Measurements from ENCODE around the gene ZCCHC7.

The ZCCHC7 gene

GRCh38 chr9:37377688-37378612 lies 257.6 kb downstream of the ZCCHC7 start:
- Histone ChIP-seq H3K4me2 (ENCODE audit: low read length) (peak overlapping the region; percentile 88), H3K36me3 (ENCODE audit: control insufficient read depth, low read length) (peaks cover 11% of the 10 kb centered on the region)

DNA sequence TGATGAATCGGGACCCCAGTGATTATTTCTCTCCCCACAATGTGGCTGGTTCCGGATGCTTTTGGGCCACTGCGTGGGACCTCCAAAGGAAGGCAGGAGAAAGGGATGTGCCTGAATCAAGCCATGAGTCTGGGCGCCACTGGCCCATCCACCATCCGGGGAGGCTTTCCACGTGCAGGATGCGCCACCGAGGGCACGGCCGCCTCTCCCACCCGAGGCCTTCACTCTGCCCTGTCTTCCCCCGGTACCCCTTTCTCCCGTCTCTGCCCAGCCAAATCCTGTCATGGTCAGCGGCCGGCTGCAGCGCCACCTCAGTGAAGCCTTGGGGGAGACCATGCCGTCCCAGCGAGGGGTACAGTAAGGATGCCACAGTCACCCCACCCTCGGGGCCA lies 258.2 kb downstream of the ZCCHC7 start:
- peaks cover 99% of the 10 kb centered on the region for H3K4me1 ChIP-seq (ENCODE audit: control insufficient read depth, low read length)
- no peaks in the 10 kb centered on the region for H3K9me2 ChIP-seq (replicated peaks; ENCODE audit: control insufficient read depth, low read length)
- H4K20me1 ChIP-seq (ENCODE audit: control insufficient read depth, insufficient read depth, low read depth, low read length) = no peaks in the 10 kb centered on the region
- peaks cover 7% of the 10 kb centered on the region; the same call in 1 of the 2 replicates for H3K9me3 ChIP-seq (ENCODE audit: control insufficient read depth, insufficient read depth, low read length)
- H3K27ac ChIP-seq (ENCODE audit: low read depth, low read length) = peak overlapping the region; percentile 99
- TF ChIP-seq, protein P1, sequence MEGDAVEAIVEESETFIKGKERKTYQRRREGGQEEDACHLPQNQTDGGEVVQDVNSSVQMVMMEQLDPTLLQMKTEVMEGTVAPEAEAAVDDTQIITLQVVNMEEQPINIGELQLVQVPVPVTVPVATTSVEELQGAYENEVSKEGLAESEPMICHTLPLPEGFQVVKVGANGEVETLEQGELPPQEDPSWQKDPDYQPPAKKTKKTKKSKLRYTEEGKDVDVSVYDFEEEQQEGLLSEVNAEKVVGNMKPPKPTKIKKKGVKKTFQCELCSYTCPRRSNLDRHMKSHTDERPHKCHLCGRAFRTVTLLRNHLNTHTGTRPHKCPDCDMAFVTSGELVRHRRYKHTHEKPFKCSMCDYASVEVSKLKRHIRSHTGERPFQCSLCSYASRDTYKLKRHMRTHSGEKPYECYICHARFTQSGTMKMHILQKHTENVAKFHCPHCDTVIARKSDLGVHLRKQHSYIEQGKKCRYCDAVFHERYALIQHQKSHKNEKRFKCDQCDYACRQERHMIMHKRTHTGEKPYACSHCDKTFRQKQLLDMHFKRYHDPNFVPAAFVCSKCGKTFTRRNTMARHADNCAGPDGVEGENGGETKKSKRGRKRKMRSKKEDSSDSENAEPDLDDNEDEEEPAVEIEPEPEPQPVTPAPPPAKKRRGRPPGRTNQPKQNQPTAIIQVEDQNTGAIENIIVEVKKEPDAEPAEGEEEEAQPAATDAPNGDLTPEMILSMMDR (IDR thresholded peaks at IDR 0.05; ENCODE audit: low read depth, low read length, poor library complexity, severe bottlenecking) = peak; percentile 20
- no peak for TF ChIP-seq EZH2phosphoT487 (IDR thresholded peaks at IDR 0.05; ENCODE audit: borderline replicate concordance, low read length)
- no peaks in the 10 kb centered on the region for H3K27me3 ChIP-seq (ENCODE audit: control insufficient read depth, low read length)
- H3K4me2 ChIP-seq (ENCODE audit: low read length) = peak overlapping the region; percentile 88
- H3K4me3 ChIP-seq (ENCODE audit: low read length) = peak overlapping the region; percentile 33
- peaks cover 61% of the 10 kb centered on the region for H3F3A ChIP-seq (ENCODE audit: control insufficient read depth, insufficient read depth)
- H3K79me2 ChIP-seq (ENCODE audit: control insufficient read depth, low read length) = no peaks in the 10 kb centered on the region
- H3K36me3 ChIP-seq (ENCODE audit: control insufficient read depth, low read length) = peaks cover 11% of the 10 kb centered on the region

More at GRCh38 chr9:37377688-37378612, 257.6 kb downstream of the ZCCHC7 start:
- no peaks in the 10 kb centered on the region for H3K9me2 ChIP-seq (replicated peaks; ENCODE audit: control insufficient read depth, low read length)
- no peaks in the 10 kb centered on the region for H4K20me1 ChIP-seq (ENCODE audit: control insufficient read depth, insufficient read depth, low read depth, low read length)
- peaks cover 99% of the 10 kb centered on the region for H3K4me1 ChIP-seq (ENCODE audit: control insufficient read depth, low read length)
- peak overlapping the region; percentile 33 for H3K4me3 ChIP-seq (ENCODE audit: low read length)
- H3K79me2 ChIP-seq (ENCODE audit: control insufficient read depth, low read length) = no peaks in the 10 kb centered on the region
- peak overlapping the region; percentile 99 for H3K27ac ChIP-seq (ENCODE audit: low read depth, low read length)
- TF ChIP-seq EZH2phosphoT487 (IDR thresholded peaks at IDR 0.05; ENCODE audit: borderline replicate concordance, low read length) = no peak
- TF ChIP-seq, protein P1 (IDR thresholded peaks at IDR 0.05; ENCODE audit: low read depth, low read length, poor library complexity, severe bottlenecking) = no peak
- H3K27me3 ChIP-seq (ENCODE audit: control insufficient read depth, low read length) = no peaks in the 10 kb centered on the region
- peaks cover 7% of the 10 kb centered on the region; the same call in 1 of the 2 replicates for H3K9me3 ChIP-seq (ENCODE audit: control insufficient read depth, insufficient read depth, low read length)
- H3F3A ChIP-seq (ENCODE audit: control insufficient read depth, insufficient read depth) = peaks cover 65% of the 10 kb centered on the region

DNA sequence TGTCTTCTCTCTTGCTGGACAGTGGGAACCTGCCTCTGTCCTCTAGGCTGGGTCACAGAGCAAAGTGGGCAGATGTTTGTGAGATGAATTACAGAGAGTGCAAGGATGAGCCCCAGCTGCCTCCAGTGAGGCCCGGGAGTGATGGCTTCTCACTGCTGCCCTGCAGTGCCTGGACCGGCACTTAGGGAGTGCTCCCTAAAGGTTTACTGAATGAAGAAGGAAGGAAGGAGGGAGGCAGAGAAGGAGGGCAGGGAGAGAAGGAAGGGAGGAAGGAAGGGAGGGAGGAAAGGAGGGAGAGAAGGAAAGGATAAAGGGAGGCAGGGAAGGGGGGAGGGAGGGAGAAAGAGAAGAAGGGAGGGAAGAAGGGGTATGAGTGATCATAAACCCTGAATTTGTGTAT lies 259.5 kb downstream of the ZCCHC7 start:
- H3K4me2 ChIP-seq (ENCODE audit: low read length) = peak overlapping the region; percentile 63
- H3K4me1 ChIP-seq (ENCODE audit: control insufficient read depth, low read length) = peaks cover 99% of the 10 kb centered on the region
- H3K9me2 ChIP-seq (replicated peaks; ENCODE audit: control insufficient read depth, low read length) = no peaks in the 10 kb centered on the region
- H3K79me2 ChIP-seq (ENCODE audit: control insufficient read depth, low read length) = peaks cover 8% of the 10 kb centered on the region
- H3K36me3 ChIP-seq (ENCODE audit: control insufficient read depth, low read length) = peaks cover 11% of the 10 kb centered on the region
- TF ChIP-seq EZH2phosphoT487 (IDR thresholded peaks at IDR 0.05; ENCODE audit: borderline replicate concordance, low read length) = no peak
- TF ChIP-seq, protein P1 (IDR thresholded peaks at IDR 0.05; ENCODE audit: low read depth, low read length, poor library complexity, severe bottlenecking) = peak; percentile 3
- H3K27ac ChIP-seq (ENCODE audit: low read depth, low read length) = peak overlapping the region; percentile 99
- H3F3A ChIP-seq (ENCODE audit: control insufficient read depth, insufficient read depth) = peaks cover 60% of the 10 kb centered on the region
- H3K4me3 ChIP-seq (ENCODE audit: low read length) = peak overlapping the region; percentile 63
- H3K9me3 ChIP-seq (ENCODE audit: control insufficient read depth, insufficient read depth, low read length) = peaks cover 7% of the 10 kb centered on the region; the same call in 1 of the 2 replicates
- no peaks in the 10 kb centered on the region for H4K20me1 ChIP-seq (ENCODE audit: control insufficient read depth, insufficient read depth, low read depth, low read length)
- no peaks in the 10 kb centered on the region for H3K27me3 ChIP-seq (ENCODE audit: control insufficient read depth, low read length)
